GM21526 (cell line): Measurements from ENCODE around the gene KIAA1586.
A peak's percentile ranks its signal among the peaks of the same experiment; 100 is the strongest.
"Not testable (repeated sequence)": the region's sequence is repeated elsewhere in the genome, so short reads cannot be mapped to it uniquely, and the experiment has no call there.

ENCODE experiments used
- ATAC-seq: cut with Tn5 transposase; IDR thresholded peaks from one replicate; pipeline ENCODE4 v1.9.1; 2021; ENCODE audit warnings: moderate library complexity; ENCODE audit not compliant: unreplicated experiment, low FRiP score

Gene KIAA1586, protein sequence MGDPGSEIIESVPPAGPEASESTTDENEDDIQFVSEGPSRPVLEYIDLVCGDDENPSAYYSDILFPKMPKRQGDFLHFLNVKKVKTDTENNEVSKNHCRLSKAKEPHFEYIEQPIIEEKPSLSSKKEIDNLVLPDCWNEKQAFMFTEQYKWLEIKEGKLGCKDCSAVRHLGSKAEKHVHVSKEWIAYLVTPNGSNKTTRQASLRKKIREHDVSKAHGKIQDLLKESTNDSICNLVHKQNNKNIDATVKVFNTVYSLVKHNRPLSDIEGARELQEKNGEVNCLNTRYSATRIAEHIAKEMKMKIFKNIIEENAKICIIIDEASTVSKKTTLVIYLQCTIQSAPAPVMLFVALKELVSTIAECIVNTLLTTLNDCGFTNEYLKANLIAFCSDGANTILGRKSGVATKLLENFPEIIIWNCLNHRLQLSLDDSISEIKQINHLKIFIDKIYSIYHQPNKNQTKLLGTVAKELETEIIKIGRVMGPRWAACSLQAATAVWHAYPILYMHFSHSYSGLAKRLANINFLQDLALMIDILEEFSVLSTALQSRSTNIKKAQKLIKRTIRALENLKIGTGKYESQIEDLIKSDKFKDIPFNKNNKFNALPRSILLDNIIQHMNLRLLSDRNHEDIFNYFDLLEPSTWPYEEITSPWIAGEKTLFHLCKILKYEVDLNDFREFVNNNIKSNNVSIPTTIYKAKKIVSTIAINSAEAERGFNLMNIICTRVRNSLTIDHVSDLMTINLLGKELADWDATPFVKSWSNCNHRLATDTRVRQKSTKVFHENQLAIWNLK

DNA sequence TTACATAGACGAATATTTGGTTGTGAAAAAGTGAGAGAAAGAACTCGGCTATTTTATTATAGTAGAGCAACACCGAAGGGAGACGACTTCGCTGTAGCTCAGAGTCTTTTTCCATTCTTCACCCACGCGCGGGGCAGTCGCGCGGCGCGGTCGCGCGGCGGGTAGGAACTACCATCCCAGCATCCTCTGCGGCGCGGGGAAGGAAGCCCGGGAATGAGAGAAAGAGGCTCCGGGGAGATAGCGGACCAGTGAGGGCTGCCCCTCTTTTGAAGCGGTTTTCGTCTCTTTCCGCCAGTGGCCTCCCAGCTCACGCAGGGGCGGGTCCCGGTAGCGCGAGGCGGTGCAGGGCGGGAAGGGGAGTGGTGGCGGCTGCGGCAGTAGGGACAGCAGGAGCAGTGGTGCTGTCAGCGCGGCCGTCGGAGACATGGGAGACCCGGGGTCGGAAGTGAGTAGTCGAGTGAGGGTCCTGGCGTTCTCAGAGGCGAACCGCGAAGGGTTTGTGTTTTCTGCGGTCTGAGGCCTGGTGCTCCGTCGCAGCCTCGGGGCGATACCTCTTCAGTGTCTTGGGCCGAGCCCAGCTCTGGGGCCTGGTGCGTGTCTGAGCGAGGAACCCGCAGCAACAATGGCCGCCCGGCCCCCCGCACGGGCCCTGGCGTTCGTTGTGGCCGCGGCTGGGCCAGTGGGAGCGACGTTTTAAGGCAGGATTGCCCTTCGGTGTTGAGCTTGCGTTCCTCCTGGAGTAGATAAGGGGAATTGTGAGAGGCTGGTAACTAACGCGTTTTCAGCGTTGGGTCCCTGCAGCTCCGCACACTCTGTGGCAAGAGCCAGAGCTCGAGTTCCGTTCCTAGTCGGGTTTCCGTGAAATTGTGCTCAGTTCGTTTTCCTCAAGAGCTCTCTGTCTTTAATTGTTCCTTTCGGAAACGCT is at the start of gene KIAA1586:
KIAA1586 (plus strand) TSS at position 362 of the 925 bp plus-strand sequence; CDS start at position 425, 63 bp downstream.
- peak; percentile 95 for ATAC-seq

DNA sequence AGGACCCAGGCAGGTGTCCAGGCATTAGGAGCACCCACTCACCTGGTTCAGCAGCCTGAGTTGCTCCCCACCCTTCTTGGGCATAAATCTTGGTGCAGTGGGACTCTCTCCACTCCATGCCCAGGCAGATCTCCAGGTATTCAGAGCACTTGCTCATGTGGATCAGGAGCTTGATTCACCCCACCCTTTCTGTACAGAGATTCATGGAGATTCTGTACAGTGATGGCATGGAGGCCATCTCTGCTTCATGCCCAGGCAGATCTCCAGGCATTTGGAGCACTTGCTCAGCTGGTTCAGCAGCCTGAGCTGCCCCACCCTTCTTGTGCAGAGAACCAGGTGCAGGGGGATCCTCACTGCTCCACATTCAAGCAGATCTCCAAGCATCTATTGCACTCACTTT is 47.4 kb upstream of the KIAA1586 start:
- ATAC-seq, result no peak

DNA sequence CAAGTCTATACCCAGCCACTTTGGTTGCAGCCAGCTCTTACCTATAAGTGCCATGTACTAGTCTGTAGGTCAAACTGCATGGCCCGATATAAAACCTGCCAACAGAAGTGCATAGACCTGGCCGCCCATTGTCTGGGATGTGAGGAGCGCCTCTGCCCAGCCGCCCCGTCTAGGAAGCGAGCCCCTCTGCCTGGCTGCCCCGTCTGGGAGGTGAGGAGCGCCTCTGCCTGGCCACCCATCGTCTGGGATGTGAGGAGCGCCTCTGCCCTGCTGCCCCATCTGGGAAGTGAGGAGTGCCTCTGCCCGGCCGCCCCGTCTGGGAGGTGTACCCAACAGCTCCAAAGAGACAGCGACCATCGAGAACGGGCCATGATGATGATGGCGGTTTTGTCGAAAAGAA is 46.7 kb upstream of the KIAA1586 start:
- ATAC-seq, result not testable (repeated sequence)

DNA sequence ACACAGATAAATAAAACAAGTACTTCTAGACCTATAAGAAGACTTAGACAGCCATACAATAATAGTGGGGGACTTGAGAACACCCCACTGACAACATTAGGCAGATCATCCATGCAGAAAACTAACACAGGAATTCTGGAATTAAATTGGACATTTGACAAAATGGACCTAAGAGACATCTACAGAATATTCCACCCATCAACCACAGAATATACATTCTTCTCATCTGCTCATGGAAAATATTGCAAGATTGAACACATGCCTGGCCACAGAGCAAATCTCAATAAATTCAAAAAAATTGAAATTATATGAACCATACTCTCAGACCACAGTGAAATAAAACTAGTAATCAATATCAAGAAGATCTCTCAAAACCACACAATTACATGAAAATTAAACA is 44.3 kb upstream of the KIAA1586 start:
- no peak for ATAC-seq

DNA sequence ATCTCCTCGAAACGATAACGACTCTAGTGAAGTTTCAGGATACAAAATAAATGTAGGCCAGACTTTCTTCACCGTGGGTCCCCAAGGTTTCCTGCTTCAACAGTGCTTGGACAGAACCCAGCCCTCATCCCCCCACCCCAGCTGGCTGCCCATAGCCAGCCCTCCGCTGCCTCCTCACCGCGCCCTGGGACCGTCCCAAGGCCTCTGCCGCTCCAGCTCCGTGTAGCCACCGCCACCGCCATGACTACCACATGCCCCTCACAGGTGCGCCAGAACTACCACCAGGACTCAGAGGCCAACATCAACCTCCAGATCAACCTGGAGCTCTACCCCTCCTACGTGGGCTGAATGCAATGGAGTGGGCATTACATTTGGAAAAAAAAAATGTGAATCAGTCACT is 42.2 kb upstream of the KIAA1586 start:
- no peak for ATAC-seq

DNA sequence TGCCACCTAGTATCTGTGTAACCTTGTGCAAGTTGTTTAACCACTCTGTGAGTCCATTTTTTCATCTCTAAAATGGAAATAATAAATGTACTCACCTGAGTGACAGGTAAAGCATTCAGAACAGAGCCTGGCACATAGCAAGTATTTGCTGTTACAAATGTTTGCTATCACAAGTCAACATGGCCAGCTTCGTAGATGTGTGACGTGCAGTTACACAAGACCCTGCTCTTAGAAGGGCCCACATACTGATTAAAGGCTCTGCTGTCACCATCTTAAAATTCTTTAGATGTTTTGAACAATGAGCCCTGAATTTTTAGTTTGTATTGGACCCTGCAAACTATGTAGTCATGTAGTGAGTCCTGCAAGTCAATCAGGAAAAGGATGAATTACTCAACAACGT is 40.4 kb upstream of the KIAA1586 start:
- ATAC-seq, result no peak

DNA sequence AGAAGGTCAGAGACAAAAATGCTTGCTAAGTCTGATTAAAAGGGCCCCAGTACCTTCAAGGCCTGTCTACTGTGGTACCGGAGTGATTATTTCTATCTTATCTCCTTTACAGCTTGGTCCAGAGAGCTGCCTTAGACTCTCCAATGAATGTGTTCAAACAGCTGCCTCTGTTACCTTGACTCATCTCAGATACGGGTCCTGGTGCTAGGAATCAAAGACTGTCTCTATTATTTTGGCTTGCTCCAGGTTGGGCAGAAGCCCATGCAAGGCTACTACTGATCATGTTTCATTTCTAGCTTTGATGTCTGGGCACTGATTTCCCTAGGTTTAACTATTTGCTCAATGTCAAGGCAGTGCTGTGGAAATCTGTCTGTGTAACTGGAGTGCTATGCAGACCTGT is 38.4 kb upstream of the KIAA1586 start:
- not testable (repeated sequence) for ATAC-seq

DNA sequence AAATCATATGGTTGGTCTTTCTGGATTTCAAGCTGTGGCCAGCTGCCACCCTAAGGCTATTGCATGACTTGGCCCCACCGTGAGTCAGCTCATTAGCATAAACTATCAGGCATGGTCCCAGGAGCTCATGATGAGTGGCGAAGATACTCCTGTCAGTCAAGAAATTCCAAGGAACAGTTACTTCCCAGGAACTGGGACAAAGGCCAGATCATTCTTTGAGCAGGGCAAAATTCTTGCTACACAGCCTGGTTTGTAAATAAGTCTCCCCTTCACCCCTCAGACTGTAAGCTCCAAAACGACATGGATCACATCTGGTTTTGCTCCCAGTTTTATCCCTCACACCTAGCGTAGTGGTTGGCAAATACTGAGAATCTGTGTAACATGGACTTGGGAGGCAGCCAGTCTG is 33.0 kb upstream of the KIAA1586 start:
- no peak for ATAC-seq

DNA sequence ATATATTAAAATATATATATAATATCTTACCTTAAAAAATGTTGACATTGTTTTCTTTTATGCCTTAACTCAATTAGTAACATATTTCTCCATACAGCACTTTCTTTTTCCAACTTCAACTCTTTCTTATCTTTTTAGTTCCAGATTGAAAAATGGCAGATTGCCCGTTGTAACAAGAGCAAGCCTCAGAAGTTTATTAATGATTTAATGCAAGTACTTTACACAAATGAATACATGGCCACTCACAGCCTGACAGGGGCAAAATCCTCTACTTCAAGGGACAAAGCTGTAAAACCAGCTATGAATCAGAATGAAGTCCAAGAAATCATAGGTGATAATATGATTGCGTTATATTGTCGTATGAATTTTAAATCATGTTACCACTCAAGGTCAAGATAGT is 29.4 kb upstream of the KIAA1586 start:
- ATAC-seq, result no peak

DNA sequence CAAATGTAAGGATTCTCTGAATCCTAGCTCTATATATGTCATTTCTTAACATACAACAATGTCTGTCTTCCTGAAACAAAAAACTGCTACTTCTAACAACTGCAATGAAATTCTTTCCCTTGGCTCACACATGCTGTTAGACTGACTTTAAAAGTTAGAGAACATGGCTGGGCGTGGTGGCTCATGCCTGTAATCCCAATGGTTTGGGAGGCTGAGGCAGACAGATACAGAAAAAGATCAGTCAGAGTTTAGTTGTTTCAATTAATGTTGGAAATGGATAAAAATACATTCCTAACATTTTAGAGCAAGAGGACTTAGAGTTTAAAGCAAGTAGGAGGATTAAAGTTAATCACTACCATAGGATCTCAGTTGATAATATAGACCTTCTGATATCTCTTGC is 28.7 kb upstream of the KIAA1586 start:
- no peak for ATAC-seq

DNA sequence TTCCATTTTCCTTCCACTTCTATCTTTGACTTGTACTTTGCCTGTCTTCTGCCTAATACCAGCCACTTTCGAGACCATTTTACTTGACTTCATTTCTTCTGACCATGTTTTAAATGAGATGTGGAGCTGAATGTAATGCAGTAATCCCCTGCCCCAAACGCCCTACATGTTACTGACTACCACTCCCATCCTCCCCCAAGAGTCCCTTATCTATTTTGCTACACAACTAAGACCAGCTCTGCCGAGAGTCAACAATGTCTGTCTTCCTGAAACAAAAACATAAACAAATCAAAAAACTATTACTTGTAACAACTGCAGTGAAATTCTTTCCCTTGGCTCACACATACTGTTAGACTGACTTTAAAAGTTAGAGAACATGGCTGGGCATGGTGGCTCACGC is 27.1 kb upstream of the KIAA1586 start:
- ATAC-seq, result no peak

DNA sequence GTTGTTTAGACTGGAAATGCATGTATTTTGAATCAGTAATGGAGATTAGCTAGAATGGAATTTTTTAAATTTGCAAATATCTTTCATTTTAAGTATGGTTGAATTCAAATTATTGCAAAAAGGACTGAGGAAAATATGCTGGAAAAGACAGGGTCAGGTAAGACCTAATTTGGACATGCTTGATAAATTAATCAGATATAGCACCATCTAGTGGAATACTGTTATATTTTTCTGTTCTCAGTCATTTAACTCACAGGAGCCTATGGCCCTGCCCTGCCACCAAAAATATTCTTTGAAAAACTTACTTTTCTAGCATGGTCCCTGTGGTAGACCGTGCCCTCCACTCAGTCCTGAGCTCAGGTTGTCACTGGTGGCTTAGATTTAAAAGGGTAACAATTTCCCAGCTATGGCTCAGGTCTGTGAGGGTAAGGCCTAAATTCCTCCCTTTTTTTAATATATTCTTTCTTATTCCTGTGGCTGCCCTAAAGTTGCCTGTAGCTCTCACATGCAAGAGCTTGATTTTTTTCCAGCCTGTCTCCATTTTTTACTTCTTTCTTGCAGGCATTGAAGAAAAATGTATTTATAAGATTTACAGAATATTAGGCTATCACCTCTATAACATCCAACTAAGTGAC is 25.3 kb upstream of the KIAA1586 start:
- ATAC-seq, result peak; percentile 58

DNA sequence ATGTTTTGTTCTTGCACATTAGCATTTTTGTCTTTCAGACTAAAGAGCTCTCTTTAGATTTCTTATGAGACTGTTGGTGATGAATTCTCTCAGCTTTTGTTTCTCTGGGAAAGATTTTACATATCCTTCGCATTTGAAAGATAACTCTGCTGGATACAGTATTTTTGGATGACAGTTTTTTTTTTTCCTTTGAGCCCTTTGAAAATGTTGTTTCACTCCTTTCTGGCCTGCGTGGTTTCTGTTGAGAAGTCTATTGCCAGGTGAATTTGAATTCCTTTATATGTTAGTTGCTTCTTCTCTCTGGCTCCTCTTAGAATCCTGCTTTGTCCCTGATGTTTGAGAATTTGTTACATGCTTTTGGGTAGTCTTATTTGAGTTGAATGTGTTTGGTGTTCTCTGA is 22.2 kb upstream of the KIAA1586 start:
- ATAC-seq, result no peak

DNA sequence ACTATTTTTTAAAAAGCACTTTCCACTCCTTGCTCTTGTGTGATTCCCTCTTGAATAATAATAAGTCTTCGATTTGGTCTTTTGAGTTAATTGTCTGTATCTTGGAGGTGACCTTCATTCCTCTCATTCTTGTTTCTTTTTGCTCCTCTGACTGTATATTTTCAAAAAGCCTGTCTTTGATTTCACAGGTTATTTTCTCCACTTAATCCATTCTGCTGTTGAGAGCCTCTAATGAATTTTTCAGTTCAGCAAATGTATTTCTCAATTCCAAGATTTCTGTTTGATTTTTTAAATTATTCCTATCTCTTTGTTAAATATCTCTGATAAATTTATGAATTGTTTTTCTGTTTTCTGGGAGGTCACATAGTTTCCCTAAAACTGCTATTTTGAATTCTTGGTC is 21.7 kb upstream of the KIAA1586 start:
- no peak for ATAC-seq

DNA sequence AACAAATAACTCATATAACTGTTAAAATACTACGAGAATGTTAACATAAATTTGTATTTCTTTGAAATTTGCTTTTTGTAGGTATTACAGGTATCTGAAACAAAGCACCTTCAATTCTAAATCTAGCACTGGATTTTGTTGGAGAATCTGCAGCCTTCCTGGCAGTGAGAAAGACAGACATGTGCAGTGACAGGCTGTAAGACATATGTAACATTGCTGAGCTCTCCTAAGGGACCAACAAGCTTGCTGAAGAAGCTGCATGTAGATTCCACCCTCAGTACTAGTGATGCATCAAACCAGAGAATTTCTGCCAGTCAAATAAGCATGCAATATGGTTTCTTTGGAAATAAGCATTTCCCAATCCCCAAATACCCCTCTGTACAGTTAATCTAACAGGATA is 20.5 kb upstream of the KIAA1586 start:
- ATAC-seq, result no peak

DNA sequence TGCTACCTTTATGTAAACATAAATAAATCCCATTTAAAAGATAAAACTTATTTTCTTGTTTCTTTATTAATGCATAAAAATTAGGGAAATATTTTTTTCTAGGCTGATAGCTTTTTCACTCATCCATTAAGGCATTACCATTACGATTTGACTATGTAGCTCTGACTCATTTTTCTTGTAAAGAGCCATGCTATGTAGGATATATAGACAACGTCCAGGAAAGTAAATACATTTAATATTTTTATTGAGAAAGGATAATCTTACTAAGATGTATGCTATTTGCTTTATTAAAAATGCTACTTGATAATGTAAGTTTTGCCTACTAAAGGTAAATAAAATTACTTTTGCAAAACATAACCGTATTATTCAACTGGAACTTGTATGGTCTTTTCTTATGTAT is 19.2 kb upstream of the KIAA1586 start:
- ATAC-seq, result no peak

DNA sequence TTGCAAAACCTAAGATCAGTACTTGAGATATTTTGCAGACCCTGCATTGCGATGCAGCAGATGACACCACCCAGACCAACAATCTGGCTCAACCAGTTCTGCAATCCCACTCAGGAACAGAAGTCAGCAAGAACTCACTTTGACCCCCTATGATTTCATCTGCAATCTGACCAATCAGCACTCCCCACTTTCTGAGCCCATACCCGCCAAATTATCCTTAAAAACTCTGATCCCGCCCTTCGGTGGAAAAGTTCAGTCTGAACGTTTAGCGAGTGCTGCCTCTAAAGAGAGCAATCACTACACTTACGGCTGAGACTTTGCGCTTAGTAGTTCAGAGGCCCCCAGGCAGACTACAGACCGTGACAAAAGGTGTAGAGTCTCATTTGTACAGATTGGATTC is 17.3 kb upstream of the KIAA1586 start:
- ATAC-seq, result no peak

DNA sequence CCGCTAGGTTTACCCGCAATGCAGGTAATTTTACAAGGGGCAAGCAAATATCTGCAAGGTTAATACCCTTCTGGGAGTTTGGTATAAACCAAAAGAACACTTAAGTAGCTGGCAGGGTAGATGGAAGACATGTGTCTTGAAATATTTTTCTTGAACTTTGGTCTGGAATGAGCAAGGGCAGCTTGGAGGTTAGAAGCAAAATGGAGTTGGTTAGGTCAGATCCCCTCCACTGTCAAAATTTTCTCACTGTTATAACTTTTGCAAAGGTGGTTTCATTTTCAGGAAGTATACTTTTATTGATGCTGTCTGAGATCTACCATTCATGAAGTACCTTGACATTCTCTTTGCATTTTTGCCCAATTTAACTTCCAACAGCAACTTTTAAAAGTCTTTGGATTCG is 13.3 kb upstream of the KIAA1586 start:
- no peak for ATAC-seq

DNA sequence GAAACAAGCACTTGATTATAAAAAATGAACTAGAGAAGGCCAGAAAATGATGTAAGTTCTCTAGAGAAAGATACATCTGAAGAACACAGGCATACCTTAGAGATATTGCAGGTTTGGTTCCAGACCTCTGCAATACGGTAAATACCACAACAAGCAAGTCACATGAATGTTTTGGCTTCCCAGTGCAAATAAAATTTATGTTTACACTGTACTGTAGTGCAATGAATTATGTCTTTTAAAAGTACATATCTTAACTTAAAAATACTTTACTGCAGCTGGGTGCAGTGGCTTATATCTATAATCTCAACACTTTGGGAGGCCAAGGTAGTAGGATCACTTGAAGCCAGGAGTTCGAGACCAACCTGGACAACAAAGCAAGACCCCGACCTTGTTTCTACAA is 10.9 kb upstream of the KIAA1586 start:
- ATAC-seq, result no peak

DNA sequence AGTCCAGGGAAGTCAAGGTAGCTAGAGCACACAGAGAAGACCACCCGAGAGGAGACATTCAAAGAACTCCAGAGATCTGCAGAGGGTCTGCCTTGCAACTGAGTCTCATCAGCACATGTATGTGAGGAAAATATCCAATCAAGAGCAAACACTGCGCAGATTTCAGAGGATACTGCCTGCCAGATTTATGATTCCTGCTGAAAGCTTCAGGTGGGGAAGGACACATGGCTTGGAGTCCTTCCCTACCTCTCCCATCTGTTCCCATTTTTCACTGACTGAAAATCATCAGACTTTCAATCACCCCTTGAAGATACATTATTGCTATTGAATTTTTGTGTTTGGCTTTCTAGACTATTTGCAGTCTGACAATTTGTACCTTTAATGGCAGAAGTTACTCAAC is 7.6 kb upstream of the KIAA1586 start:
- no peak for ATAC-seq
